H1 (cell line): ENCODE measurements around the gene THUMPD3. TPM values are rescaled to one million over a fixed set of nuclear protein-coding genes. Genes with fewer than 3 reads are reported as not detected.

Experiments
- BCL11A ChIP-seq, 2 experiments: IDR thresholded peaks; one replicate each; pipeline ENCODE4 v1.6.1; 2011; ENCODE audit warnings: low read depth in 2 of 2, low read length in 2 of 2, mild to moderate bottlenecking in 2 of 2
- polyA plus RNA-seq, 7 experiments: library from polyadenylated mRNA; depleted of rRNA in 3 of 7; stranded (reverse) in 5 of 7; unstranded in 2 of 7; fragments of >200 nt in 5 of 7; fragments of 200-250 nt in 2 of 7; gene quantifications; 1 replicate in 5 of 7; 2 replicates in 1 of 7; 4 replicates in 1 of 7; pipeline versions ENCODE4 v1.2.1 to v1.2.3, GENCODE V29; 2011 to 2013; ENCODE audit warnings: missing spikeins in 2 of 7, mixed read lengths in 2 of 7
- total RNA-seq: library from RNA; stranded (reverse); fragmentation: NEBNext Ultra II Directional; extraction: Animal tissue kit (Norgen Biotek cat#: 25700); gene quantifications from 2 replicates; pipeline ENCODE4 v1.2.1, GENCODE V29; 2021

Gene THUMPD3
- total and polyA plus RNA-seq, 2 of the 8 experiments (the other 6 are each of a cell fraction or from before 2014, with no cell fraction given), result 26.7 to 68.9 TPM

- TF ChIP-seq BCL11A (IDR thresholded peaks at IDR 0.05; ENCODE audit: low read depth in 2 of 2, low read length in 2 of 2), result no peak
- TF ChIP-seq, all 59 proteins: peak for 0
These were observed 35.3 kb upstream of the THUMPD3 start (continued) for GRCh38 chr3:9327578-9327977.
